ENCODE data around the gene NUDT2.
"Not testable (repeated sequence)": the region's sequence is repeated elsewhere in the genome, so short reads cannot be mapped to it uniquely, and the experiment has no call there.

NUDT2 gene

GRCh38 chr9:34326690-34327089 lies 2.7 kb upstream of the NUDT2 start:
- H3K9me3 Mint-ChIP-seq = no peaks in the 10 kb centered on the region
- ATAC-seq = no peak
- H3K4me1 Mint-ChIP-seq = peaks cover 26% of the 10 kb centered on the region
- H3K4me3 Mint-ChIP-seq = no peak overlapping the region
- no peak overlapping the region for H3K27ac Mint-ChIP-seq
- peaks cover 2% of the 10 kb centered on the region for H3K36me3 Mint-ChIP-seq (ENCODE audit: low read depth)
- no peak for DNase-seq
- peaks cover 2% of the 10 kb centered on the region for H3K27me3 Mint-ChIP-seq

GRCh38 chr9:34328500-34328986 lies 826 bp upstream of the NUDT2 start:
- Mint-ChIP-seq H3K27ac (peak overlapping the region; percentile 96), H3K4me3 (peak overlapping the region; percentile 94), H3K27me3 (peaks cover 2% of the 10 kb centered on the region), H3K4me1 (peaks cover 37% of the 10 kb centered on the region), H3K9me3 (no peaks in the 10 kb centered on the region), H3K36me3 (ENCODE audit: low read depth) (peaks cover 2% of the 10 kb centered on the region)
- ATAC-seq (no peak), DNase-seq (no peak)

- Mint-ChIP-seq H3K4me1 (peaks cover 43% of the 10 kb centered on the region), H3K4me3 (peak overlapping the region; percentile 44), H3K27me3 (peaks cover 2% of the 10 kb centered on the region), H3K36me3 (ENCODE audit: low read depth) (peaks cover 2% of the 10 kb centered on the region), H3K27ac (no peak overlapping the region), H3K9me3 (no peaks in the 10 kb centered on the region)
- no peak for ATAC-seq
- DNase-seq = no peak
Measured at GRCh38 chr9:34331196-34331595, 1.8 kb downstream of the NUDT2 start.

GRCh38 chr9:34332076-34332964 lies 3.0 kb downstream of the NUDT2 start:
- H3K4me1 Mint-ChIP-seq = peaks cover 40% of the 10 kb centered on the region
- peaks cover 2% of the 10 kb centered on the region for H3K27me3 Mint-ChIP-seq
- DNase-seq = no peak
- H3K9me3 Mint-ChIP-seq = no peaks in the 10 kb centered on the region
- no peak overlapping the region for H3K27ac Mint-ChIP-seq
- ATAC-seq = no peak
- H3K36me3 Mint-ChIP-seq (ENCODE audit: low read depth) = peaks cover 2% of the 10 kb centered on the region
- H3K4me3 Mint-ChIP-seq = no peak overlapping the region

GRCh38 chr9:34333836-34334235 lies 4.5 kb downstream of the NUDT2 start:
- peaks cover 3% of the 10 kb centered on the region for H3K36me3 Mint-ChIP-seq (ENCODE audit: low read depth)
- H3K4me3 Mint-ChIP-seq = no peak overlapping the region
- DNase-seq (no peak), ATAC-seq (no peak)
- H3K27ac Mint-ChIP-seq = no peak overlapping the region
- H3K4me1 Mint-ChIP-seq = peaks cover 32% of the 10 kb centered on the region
- peaks cover 2% of the 10 kb centered on the region for H3K27me3 Mint-ChIP-seq
- H3K9me3 Mint-ChIP-seq = no peaks in the 10 kb centered on the region

GRCh38 chr9:34334337-34334824 lies 5.0 kb downstream of the NUDT2 start:
- H3K9me3 Mint-ChIP-seq = no peaks in the 10 kb centered on the region
- no peak overlapping the region for H3K4me3 Mint-ChIP-seq
- ATAC-seq (no peak), DNase-seq (no peak)
- no peaks in the 10 kb centered on the region for H3K27me3 Mint-ChIP-seq
- H3K27ac Mint-ChIP-seq = no peak overlapping the region
- H3K4me1 Mint-ChIP-seq = peaks cover 29% of the 10 kb centered on the region
- H3K36me3 Mint-ChIP-seq (ENCODE audit: low read depth) = peaks cover 2% of the 10 kb centered on the region

GRCh38 chr9:34334916-34335315 lies 5.5 kb downstream of the NUDT2 start:
- Mint-ChIP-seq H3K4me1 (peaks cover 26% of the 10 kb centered on the region), H3K27me3 (no peaks in the 10 kb centered on the region), H3K9me3 (no peaks in the 10 kb centered on the region), H3K4me3 (no peak overlapping the region), H3K36me3 (ENCODE audit: low read depth) (peaks cover 4% of the 10 kb centered on the region), H3K27ac (no peak overlapping the region)
- no peak for DNase-seq
- no peak for ATAC-seq

GRCh38 chr9:34335376-34335775 lies 6.0 kb downstream of the NUDT2 start:
- ATAC-seq = no peak
- Mint-ChIP-seq H3K9me3 (no peaks in the 10 kb centered on the region), H3K27ac (no peak overlapping the region), H3K4me3 (no peak overlapping the region), H3K27me3 (no peaks in the 10 kb centered on the region), H3K36me3 (ENCODE audit: low read depth) (peaks cover 7% of the 10 kb centered on the region), H3K4me1 (peaks cover 21% of the 10 kb centered on the region)
- no peak for DNase-seq

- H3K27ac Mint-ChIP-seq = no peak overlapping the region
Measured at GRCh38 chr9:34337403-34337802, 8.0 kb downstream of the NUDT2 start.

GRCh38 chr9:34338079-34338478 lies 8.7 kb downstream of the NUDT2 start:
- not testable (repeated sequence) for H3K27me3 Mint-ChIP-seq, H3K4me3 Mint-ChIP-seq, DNase-seq, H3K4me1 Mint-ChIP-seq, H3K27ac Mint-ChIP-seq, H3K9me3 Mint-ChIP-seq, ATAC-seq
- H3K36me3 Mint-ChIP-seq (ENCODE audit: low read depth) = peaks cover 13% of the 10 kb centered on the region

More at GRCh38 chr9:34337403-34337802, 8.0 kb downstream of the NUDT2 start:
- Mint-ChIP-seq H3K4me1 (peaks cover 10% of the 10 kb centered on the region), H3K4me3 (no peak overlapping the region), H3K36me3 (ENCODE audit: low read depth) (peaks cover 11% of the 10 kb centered on the region), H3K27me3 (no peaks in the 10 kb centered on the region), H3K9me3 (no peaks in the 10 kb centered on the region)
- ATAC-seq (no peak), DNase-seq (no peak)

GRCh38 chr9:34338665-34339385 lies 9.5 kb downstream of the NUDT2 start:
- Mint-ChIP-seq H3K27ac (no peak overlapping the region), H3K27me3 (no peaks in the 10 kb centered on the region), H3K4me3 (no peak overlapping the region), H3K36me3 (ENCODE audit: low read depth) (peaks cover 19% of the 10 kb centered on the region), H3K4me1 (peaks cover 5% of the 10 kb centered on the region), H3K9me3 (no peaks in the 10 kb centered on the region)
- DNase-seq (no peak), ATAC-seq (no peak)

- Mint-ChIP-seq H3K36me3 (ENCODE audit: low read depth) (peaks cover 21% of the 10 kb centered on the region), H3K4me1 (no peaks in the 10 kb centered on the region), H3K27me3 (no peaks in the 10 kb centered on the region), H3K27ac (no peak overlapping the region), H3K4me3 (no peak overlapping the region), H3K9me3 (no peaks in the 10 kb centered on the region)
- no peak for DNase-seq
- ATAC-seq = no peak
Measured at GRCh38 chr9:34341659-34342295, 12.4 kb downstream of the NUDT2 start.

GRCh38 chr9:34343090-34343489 lies 13.7 kb downstream of the NUDT2 start:
- ATAC-seq (no peak), DNase-seq (no peak)
- no peaks in the 10 kb centered on the region for H3K9me3 Mint-ChIP-seq
- no peaks in the 10 kb centered on the region for H3K27me3 Mint-ChIP-seq
- H3K4me1 Mint-ChIP-seq = no peaks in the 10 kb centered on the region
- no peak overlapping the region for H3K27ac Mint-ChIP-seq
- peaks cover 21% of the 10 kb centered on the region for H3K36me3 Mint-ChIP-seq (ENCODE audit: low read depth)
- no peak overlapping the region for H3K4me3 Mint-ChIP-seq

- Mint-ChIP-seq H3K4me1 (no peaks in the 10 kb centered on the region), H3K9me3 (no peaks in the 10 kb centered on the region), H3K4me3 (no peak overlapping the region), H3K36me3 (ENCODE audit: low read depth) (peaks cover 21% of the 10 kb centered on the region), H3K27me3 (no peaks in the 10 kb centered on the region), H3K27ac (no peak overlapping the region)
- DNase-seq (no peak), ATAC-seq (no peak)
Measured at GRCh38 chr9:34343605-34344004, 14.2 kb downstream of the NUDT2 start.

Measured in activated naive CD8-positive, alpha-beta T cell treated with anti-CD3 and anti-CD28 coated beads, Interleukin-2, amount 50 U/mL, for 24 hours (primary cell).